DOHH2 (cell line): ENCODE measurements around the gene TCF20.

Experiments used
- H3F3A ChIP-seq: fragments of 200-600 bp; sonication (generic), shearing (Covaris generic); 2 replicates; pipeline ENCODE4 v1.6.0; 2016; ENCODE audit warnings: antibody characterized with exemption, mild to moderate bottlenecking; ENCODE audit not compliant: control insufficient read depth, insufficient read depth
- H3K27ac ChIP-seq: fragments of 200-600 bp; sonication (generic); 2 replicates; pipeline ENCODE4 v1.5.1; 2014; ENCODE audit warnings: low read depth, mild to moderate bottlenecking, low read length, moderate library complexity
- H3K27me3 ChIP-seq: fragments of 200-600 bp; sonication (generic); 2 replicates; pipeline ENCODE4 v1.6.1; 2014; ENCODE audit warnings: mild to moderate bottlenecking, low read length, mixed read lengths; ENCODE audit not compliant: control insufficient read depth
- H3K36me3 ChIP-seq: fragments of 200-600 bp; sonication (generic); 2 replicates; pipeline ENCODE4 v1.6.1; 2014; ENCODE audit warnings: mild to moderate bottlenecking, low read length, moderate library complexity, mixed read lengths; ENCODE audit not compliant: control insufficient read depth
- H3K4me1 ChIP-seq: fragments of 200-600 bp; sonication (generic); 2 replicates; pipeline ENCODE4 v1.6.1; 2014; ENCODE audit warnings: mild to moderate bottlenecking, low read length, mixed read lengths; ENCODE audit not compliant: control insufficient read depth
- H3K4me2 ChIP-seq: fragments of 200-600 bp; sonication (generic); 2 replicates; pipeline ENCODE4 v1.6.0; 2014; ENCODE audit warnings: mild to moderate bottlenecking, low read length, moderate library complexity
- H3K4me3 ChIP-seq: fragments of 200-600 bp; sonication (generic); 2 replicates; pipeline ENCODE4 v1.5.1; 2014; ENCODE audit warnings: mild to moderate bottlenecking, low read length, mixed read lengths
- H3K79me2 ChIP-seq: fragments of 200-600 bp; sonication (generic); 2 replicates; pipeline ENCODE4 v1.6.1; 2014; ENCODE audit warnings: mild to moderate bottlenecking, low read length, mixed read lengths; ENCODE audit not compliant: control insufficient read depth
- H3K9me2 ChIP-seq: fragments of 200-600 bp; sonication (generic); replicated peaks from 2 replicates; pipeline ENCODE4 v1.6.1; 2014; ENCODE audit warnings: mild to moderate bottlenecking, low read length, mixed read lengths; ENCODE audit not compliant: control insufficient read depth
- H3K9me3 ChIP-seq: fragments of 200-600 bp; sonication (generic); 2 replicates; pipeline ENCODE4 v1.6.1; 2014; ENCODE audit warnings: antibody characterized with exemption, low read length, mixed read lengths; ENCODE audit not compliant: control insufficient read depth, insufficient read depth
- H4K20me1 ChIP-seq: fragments of 200-600 bp; sonication (generic); 2 replicates; pipeline ENCODE4 v1.6.0; 2014; ENCODE audit warnings: low read depth, mild to moderate bottlenecking, antibody characterized with exemption, low read length, moderate library complexity; ENCODE audit not compliant: control insufficient read depth, insufficient read depth
- CTCF ChIP-seq: fragments of 200-600 bp; sonication (generic); IDR thresholded peaks from one replicate; pipeline ENCODE4 v1.5.1; 2014; ENCODE audit warnings: antibody characterized with exemption, mild to moderate bottlenecking, low read depth, low read length; ENCODE audit not compliant: poor library complexity, severe bottlenecking
- EZH2phosphoT487 ChIP-seq: fragments of 200-600 bp; sonication (generic); IDR thresholded peaks from 2 replicates; pipeline ENCODE4 v1.6.1; 2017; ENCODE audit warnings: borderline replicate concordance, mild to moderate bottlenecking, antibody characterized with exemption, low read length, moderate library complexity, mixed read lengths

Gene TCF20

GRCh38 chr22:42222140-42222539, 48.3 kb downstream of the TCF20 start:
- Histone ChIP-seq H3K4me1 (peaks cover 6% of the 10 kb centered on the region), H4K20me1 (peaks cover 27% of the 10 kb centered on the region; the same call in 1 of the 2 replicates), H3K27ac (no peak overlapping the region), H3K27me3 (no peaks in the 10 kb centered on the region), H3K4me2 (no peak overlapping the region), H3K36me3 (no peaks in the 10 kb centered on the region), H3K4me3 (no peak overlapping the region), H3K9me2 (no peaks in the 10 kb centered on the region), H3K79me2 (peaks cover 92% of the 10 kb centered on the region), H3K9me3 (no peaks in the 10 kb centered on the region), H3F3A (no peaks in the 10 kb centered on the region; the same call in 1 of the 2 replicates)
- no peak for TF ChIP-seq CTCF
- no peak for TF ChIP-seq EZH2phosphoT487
